OCI-LY1 (cell line): Measurements from ENCODE around the gene RASGRF2.
"Not testable (repeated sequence)": the region's sequence is repeated elsewhere in the genome, so short reads cannot be mapped to it uniquely, and the experiment has no call there.

Source experiments
- H2AFZ ChIP-seq: fragments of 200-600 bp; sonication (generic), shearing (Covaris generic); 2 replicates; pipeline ENCODE4 v1.6.0; 2014; ENCODE audit warnings: antibody characterized with exemption, mild to moderate bottlenecking, low read length
- H3F3A ChIP-seq: fragments of 200-600 bp; sonication (generic), shearing (Covaris generic); 2 replicates; pipeline ENCODE4 v1.6.0; 2014; ENCODE audit warnings: mild to moderate bottlenecking, antibody characterized with exemption, low read length, moderate library complexity; ENCODE audit not compliant: insufficient read depth
- H3K27ac ChIP-seq: fragments of 200-600 bp; sonication (generic); 2 replicates; pipeline ENCODE4 v1.5.1; 2014; ENCODE audit warnings: low read length, mixed run types, mild to moderate bottlenecking, low read depth; ENCODE audit not compliant: poor library complexity, severe bottlenecking
- H3K27me3 ChIP-seq: fragments of 200-600 bp; sonication (generic); 2 replicates; pipeline ENCODE4 v1.6.0; 2014; ENCODE audit warnings: antibody characterized with exemption, mild to moderate bottlenecking, low read length, moderate library complexity; ENCODE audit not compliant: insufficient read depth
- H3K36me3 ChIP-seq: fragments of 200-600 bp; sonication (generic); 2 replicates; pipeline ENCODE4 v1.6.1; 2014; ENCODE audit warnings: mild to moderate bottlenecking, antibody characterized with exemption, low read length, moderate library complexity, mixed read lengths; ENCODE audit not compliant: insufficient read depth
- H3K4me1 ChIP-seq: fragments of 200-600 bp; sonication (generic); 2 replicates; pipeline ENCODE4 v1.5.1; 2014; ENCODE audit warnings: mild to moderate bottlenecking, low read length, moderate library complexity; ENCODE audit not compliant: insufficient read depth, severe bottlenecking
- H3K4me2 ChIP-seq: fragments of 200-600 bp; sonication (generic), shearing (Covaris generic); 2 replicates; pipeline ENCODE4 v1.6.1; 2014; ENCODE audit warnings: low read length
- H3K4me3 ChIP-seq: fragments of 200-600 bp; sonication (generic); 2 replicates; pipeline ENCODE4 v1.5.1; 2014; ENCODE audit warnings: low read length, low read depth, mild to moderate bottlenecking, mixed read lengths; ENCODE audit not compliant: poor library complexity, severe bottlenecking
- H3K79me2 ChIP-seq: fragments of 200-600 bp; shearing (Covaris generic); 2 replicates; pipeline ENCODE4 v1.6.1; 2016; ENCODE audit warnings: mixed run types, low read length, mixed read lengths; ENCODE audit not compliant: insufficient read depth
- H3K9ac ChIP-seq: fragments of 200-600 bp; sonication (generic), shearing (Covaris generic); 2 replicates; pipeline ENCODE4 v1.6.1; 2014; ENCODE audit warnings: mild to moderate bottlenecking, low read length, mixed read lengths
- H3K9me2 ChIP-seq: fragments of 200-600 bp; sonication (generic), shearing (Covaris generic); 2 replicates; pipeline ENCODE4 v1.6.1; 2014; ENCODE audit warnings: low read depth, mild to moderate bottlenecking, low read length, mixed read lengths
- H3K9me3 ChIP-seq: fragments of 200-600 bp; shearing (Covaris generic); 2 replicates; pipeline ENCODE4 v1.6.1; 2014; ENCODE audit warnings: low read length, mixed read lengths
- H4K20me1 ChIP-seq: fragments of 200-600 bp; sonication (generic), shearing (Covaris generic); 2 replicates; pipeline ENCODE4 v1.6.0; 2016; ENCODE audit warnings: mild to moderate bottlenecking, low read length; ENCODE audit not compliant: insufficient read depth
- EZH2 ChIP-seq: fragments of 200-600 bp; sonication (generic), shearing (Covaris generic); IDR thresholded peaks from 2 replicates; pipeline ENCODE4 v1.8.0; 2017; ENCODE audit warnings: borderline replicate concordance, mixed run types, mild to moderate bottlenecking, antibody characterized with exemption, low read length, moderate library complexity, mixed read lengths
- TF ChIP-seq, protein P1 (sequence below): fragments of 200-600 bp; sonication (generic), shearing (Covaris generic); IDR thresholded peaks from 2 replicates; pipeline ENCODE4 v1.5.1; 2017; ENCODE audit warnings: mild to moderate bottlenecking, antibody characterized with exemption, low read length, moderate library complexity, mixed read lengths

Gene RASGRF2

DNA sequence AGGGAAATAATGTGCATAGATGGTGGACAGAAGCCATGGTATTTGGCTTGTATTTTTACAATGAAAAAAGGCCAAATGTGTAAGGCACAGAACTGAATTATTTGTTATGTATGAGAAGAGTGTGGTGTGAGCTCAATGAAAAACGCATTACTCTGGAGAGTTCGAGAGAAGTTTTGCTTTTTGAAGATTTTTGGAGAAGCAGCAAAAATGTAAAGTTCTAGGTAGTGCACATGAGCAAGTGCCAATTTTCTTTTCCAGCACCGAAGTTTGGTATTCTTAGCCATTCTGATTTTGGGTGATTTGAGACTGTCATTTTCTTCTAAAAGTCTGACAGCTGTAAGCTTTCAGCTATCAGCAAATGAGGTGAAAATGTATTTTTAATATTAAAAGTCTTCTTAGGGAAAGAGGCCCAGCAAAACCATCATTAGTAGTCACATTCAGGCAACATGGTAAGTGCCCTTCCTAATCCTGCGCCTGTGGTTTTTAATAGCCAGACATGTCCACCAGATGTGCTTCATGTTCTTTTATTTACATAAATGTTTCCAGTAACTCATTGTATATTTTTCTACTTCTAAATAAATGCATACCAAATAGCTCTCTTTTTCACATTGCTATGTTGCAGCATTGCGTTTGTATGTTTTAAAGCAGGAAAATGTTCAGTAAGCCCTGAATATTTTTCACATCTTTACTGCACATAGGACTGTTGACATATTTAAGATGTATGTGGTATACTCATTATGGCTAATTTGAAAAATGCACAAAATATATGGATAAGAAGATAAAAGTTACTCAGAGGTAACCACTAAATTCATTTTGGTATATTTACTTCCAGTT lies 50.4 kb downstream of the RASGRF2 start:
- Histone ChIP-seq H3F3A (no peaks in the 10 kb centered on the region), H3K9ac (no peak overlapping the region), H3K36me3 (no peaks in the 10 kb centered on the region), H3K9me3 (no peaks in the 10 kb centered on the region), H3K4me3 (no peak overlapping the region), H3K4me1 (no peaks in the 10 kb centered on the region), H3K27me3 (no peaks in the 10 kb centered on the region), H2AFZ (no peak overlapping the region), H4K20me1 (no peaks in the 10 kb centered on the region), H3K4me2 (no peak overlapping the region), H3K9me2 (no peaks in the 10 kb centered on the region), H3K79me2 (no peaks in the 10 kb centered on the region), H3K27ac (no peak overlapping the region)
- TF ChIP-seq, protein P1, sequence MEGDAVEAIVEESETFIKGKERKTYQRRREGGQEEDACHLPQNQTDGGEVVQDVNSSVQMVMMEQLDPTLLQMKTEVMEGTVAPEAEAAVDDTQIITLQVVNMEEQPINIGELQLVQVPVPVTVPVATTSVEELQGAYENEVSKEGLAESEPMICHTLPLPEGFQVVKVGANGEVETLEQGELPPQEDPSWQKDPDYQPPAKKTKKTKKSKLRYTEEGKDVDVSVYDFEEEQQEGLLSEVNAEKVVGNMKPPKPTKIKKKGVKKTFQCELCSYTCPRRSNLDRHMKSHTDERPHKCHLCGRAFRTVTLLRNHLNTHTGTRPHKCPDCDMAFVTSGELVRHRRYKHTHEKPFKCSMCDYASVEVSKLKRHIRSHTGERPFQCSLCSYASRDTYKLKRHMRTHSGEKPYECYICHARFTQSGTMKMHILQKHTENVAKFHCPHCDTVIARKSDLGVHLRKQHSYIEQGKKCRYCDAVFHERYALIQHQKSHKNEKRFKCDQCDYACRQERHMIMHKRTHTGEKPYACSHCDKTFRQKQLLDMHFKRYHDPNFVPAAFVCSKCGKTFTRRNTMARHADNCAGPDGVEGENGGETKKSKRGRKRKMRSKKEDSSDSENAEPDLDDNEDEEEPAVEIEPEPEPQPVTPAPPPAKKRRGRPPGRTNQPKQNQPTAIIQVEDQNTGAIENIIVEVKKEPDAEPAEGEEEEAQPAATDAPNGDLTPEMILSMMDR, result no peak
- no peak for TF ChIP-seq EZH2

DNA sequence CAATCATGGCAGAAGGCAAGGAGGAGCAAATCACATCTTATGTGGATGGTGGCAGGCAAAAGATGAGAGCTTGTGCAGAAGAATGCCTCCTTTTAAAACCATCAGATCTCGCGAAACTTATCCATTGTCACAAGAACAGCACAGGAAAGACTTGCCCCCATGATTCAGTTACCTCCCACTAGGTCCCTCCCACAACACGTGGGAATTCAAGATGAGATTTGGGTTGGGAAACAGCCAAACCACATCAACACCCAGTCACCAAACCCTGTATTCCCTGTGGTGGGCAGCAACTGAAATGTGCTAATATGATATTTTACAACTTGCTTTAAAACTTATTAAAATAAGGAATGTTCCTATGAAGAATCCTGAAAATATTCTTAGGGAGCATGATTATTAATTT lies 54.2 kb downstream of the RASGRF2 start:
- Histone ChIP-seq H4K20me1 (no peaks in the 10 kb centered on the region), H3K4me3 (no peak overlapping the region), H3K36me3 (no peaks in the 10 kb centered on the region), H2AFZ (no peak overlapping the region), H3F3A (no peaks in the 10 kb centered on the region), H3K27me3 (no peaks in the 10 kb centered on the region), H3K9me3 (no peaks in the 10 kb centered on the region), H3K79me2 (no peaks in the 10 kb centered on the region), H3K9me2 (no peaks in the 10 kb centered on the region), H3K27ac (no peak overlapping the region), H3K4me1 (no peaks in the 10 kb centered on the region), H3K4me2 (no peak overlapping the region), H3K9ac (no peak overlapping the region)
- no peak for TF ChIP-seq EZH2

DNA sequence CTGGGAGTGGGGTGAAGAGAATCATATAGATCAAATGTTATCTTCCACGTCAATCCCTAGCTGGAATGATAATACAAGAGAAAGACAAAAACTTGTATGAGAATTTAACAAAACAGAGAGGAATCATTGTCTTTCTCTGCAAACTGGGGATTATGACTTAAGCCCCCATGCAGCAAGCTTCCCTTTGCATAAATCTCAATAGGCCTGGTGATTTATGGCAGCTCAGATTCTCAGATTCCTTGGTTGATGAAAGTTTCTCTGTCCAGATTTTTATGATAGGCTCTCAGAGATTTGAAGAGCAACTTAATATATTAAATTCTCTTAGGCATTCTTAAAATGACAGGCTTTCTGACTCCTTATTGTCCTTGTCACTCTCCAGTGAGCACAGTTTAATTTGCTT lies 56.0 kb downstream of the RASGRF2 start:
- Histone ChIP-seq H3K9me2 (no peaks in the 10 kb centered on the region), H3K9ac (no peak overlapping the region), H3F3A (no peaks in the 10 kb centered on the region), H3K4me2 (no peak overlapping the region), H3K27me3 (no peaks in the 10 kb centered on the region), H4K20me1 (no peaks in the 10 kb centered on the region), H3K4me3 (no peak overlapping the region), H2AFZ (no peak overlapping the region), H3K36me3 (no peaks in the 10 kb centered on the region), H3K4me1 (no peaks in the 10 kb centered on the region), H3K79me2 (no peaks in the 10 kb centered on the region), H3K9me3 (no peaks in the 10 kb centered on the region), H3K27ac (no peak overlapping the region)
- TF ChIP-seq, protein P1, result no peak

DNA sequence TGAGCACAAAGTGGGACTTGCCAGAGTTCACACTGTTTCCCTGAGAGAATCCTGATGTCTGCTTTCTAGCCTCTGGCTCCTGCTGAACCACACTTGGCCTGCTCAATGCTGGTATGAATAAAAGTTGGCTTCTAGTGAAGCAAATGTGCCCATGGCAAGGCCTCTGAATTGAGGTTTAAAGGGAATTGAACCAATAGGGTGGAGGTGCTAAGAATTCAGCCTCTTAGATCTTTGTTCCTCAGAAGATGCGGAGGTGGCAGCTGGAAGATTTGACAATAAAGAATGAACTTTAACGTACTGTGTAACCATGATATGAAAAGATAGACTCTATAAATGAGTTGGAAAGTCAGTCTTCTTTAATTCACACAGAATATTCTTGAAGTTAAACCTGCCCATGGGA lies 57.2 kb downstream of the RASGRF2 start:
- Histone ChIP-seq H3K27me3 (no peaks in the 10 kb centered on the region), H4K20me1 (no peaks in the 10 kb centered on the region), H3K9me3 (no peaks in the 10 kb centered on the region), H3K9ac (no peak overlapping the region), H2AFZ (no peak overlapping the region), H3K36me3 (no peaks in the 10 kb centered on the region), H3K4me2 (no peak overlapping the region), H3K4me1 (no peaks in the 10 kb centered on the region), H3K4me3 (no peak overlapping the region), H3K9me2 (no peaks in the 10 kb centered on the region), H3F3A (no peaks in the 10 kb centered on the region), H3K27ac (no peak overlapping the region), H3K79me2 (no peaks in the 10 kb centered on the region)
- TF ChIP-seq, protein P1, result no peak
- TF ChIP-seq EZH2, result no peak

DNA sequence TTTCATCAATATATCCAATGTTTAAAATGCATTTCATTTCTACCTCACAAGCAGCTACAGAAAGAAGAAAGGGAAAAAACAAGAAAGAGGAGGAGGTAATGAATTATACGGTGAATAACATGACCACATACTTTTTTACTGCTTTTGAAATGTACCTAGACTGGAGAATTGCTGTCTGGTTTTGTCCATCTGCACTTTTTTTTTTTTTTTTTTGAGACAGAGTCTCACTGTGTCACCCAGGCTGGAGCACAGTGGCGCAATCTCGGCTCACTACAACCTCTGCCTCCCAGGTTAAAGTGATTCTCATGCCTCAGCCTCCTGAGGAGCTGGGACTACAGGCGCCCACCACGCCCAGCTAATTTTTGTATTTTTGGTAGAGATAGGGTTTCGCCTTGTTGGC lies 58.4 kb downstream of the RASGRF2 start:
- H3K36me3 ChIP-seq, H3K4me1 ChIP-seq, H3K4me2 ChIP-seq, H4K20me1 ChIP-seq, H3K9ac ChIP-seq, H3K27me3 ChIP-seq, H3K79me2 ChIP-seq, H3K27ac ChIP-seq, H2AFZ ChIP-seq, H3F3A ChIP-seq, H3K9me2 ChIP-seq, H3K9me3 ChIP-seq, H3K4me3 ChIP-seq: not testable (repeated sequence)
